ENCODE results near the gene CFAP99. TPM values are rescaled to one million over a fixed set of nuclear protein-coding genes. Genes with fewer than 3 reads are reported as not detected.

Gene CFAP99
- total and polyA plus RNA-seq, 2 of the 4 experiments (the other 2 are of a cell fraction): not detected

DNA sequence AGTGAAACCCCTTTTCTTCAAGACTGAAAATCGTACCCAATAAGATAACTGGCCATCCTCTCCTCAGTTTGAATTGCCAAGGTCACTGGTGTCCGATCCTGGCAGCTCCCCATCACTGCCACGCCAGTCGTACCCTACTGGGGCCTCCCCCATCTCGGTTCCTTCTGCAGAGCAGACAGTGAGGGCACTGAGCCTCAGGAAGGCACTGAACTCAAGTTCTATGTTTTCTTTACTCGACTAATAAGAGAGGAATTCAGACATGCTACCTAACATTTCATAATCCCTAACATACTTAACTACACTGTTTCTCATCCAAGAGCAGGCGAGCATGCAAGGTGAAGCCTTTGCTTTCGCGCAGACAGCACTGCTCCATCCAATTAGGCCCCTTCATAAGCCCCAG is 23.7 kb upstream of the CFAP99 start:
- H3K4me2 ChIP-seq (ENCODE audit: low read depth, low read length): no peak overlapping the region
- peak; percentile 50 for DNase-seq

More for the DNA sequence above, 23.7 kb upstream of the CFAP99 start:
- no peak overlapping the region for H2AFZ ChIP-seq (replicated peaks; ENCODE audit: low read length, poor library complexity)
- dilution Hi-C loops (cut with HindIII; ENCODE audit: low sequenced_read_pairs, unreplicated experiment) (no loop called here), intact Hi-C loops (cut with micrococcal nuclease) (no loop called here), in situ Hi-C loops (cut with MboI; ENCODE audit: low sequenced_read_pairs) (no loop called here)
- H3K4ac ChIP-seq (ENCODE audit: low read depth, low read length): no peak overlapping the region
- H2AK5ac ChIP-seq (ENCODE audit: low read depth, low read length): no peak overlapping the region
- H4K91ac ChIP-seq (ENCODE audit: insufficient read depth, low read depth, low read length): no peak overlapping the region
- no peak overlapping the region for H3K27ac ChIP-seq (ENCODE audit: insufficient read depth, low read length)
- H3K18ac ChIP-seq (ENCODE audit: low read depth, low read length): no peak overlapping the region
- H4K5ac ChIP-seq (ENCODE audit: low read depth, low read length): no peak overlapping the region
- H2BK120ac ChIP-seq (ENCODE audit: low read depth, low read length): no peak overlapping the region
- no peaks in the 10 kb centered on the region; the same call in 1 of the 2 replicates for H4K20me1 ChIP-seq (ENCODE audit: insufficient read depth, low read length)
- CTCF ChIA-PET: no interaction called here
- WGBS, 2 experiments (ENCODE audit: extremely low coverage in 2 of 2, insufficient read length in 1 of 2): 65% methylated on average over 5 of the region's 9 CpGs; no CpG with 5 or more reads in 1 of the 2 experiments
- no peak overlapping the region for H4K8ac ChIP-seq (ENCODE audit: low read depth in 2 of 2, low read length in 2 of 2)
- no peak overlapping the region for H3K4me3 ChIP-seq (ENCODE audit: insufficient read depth, low read depth, low read length)
- no peaks in the 10 kb centered on the region for H3K9me3 ChIP-seq (ENCODE audit: control insufficient read depth, insufficient read depth, low read length)
- H3K9me1 ChIP-seq (ENCODE audit: insufficient read depth, low read length): no peaks in the 10 kb centered on the region
- H3K27me3 ChIP-seq (ENCODE audit: control insufficient read depth, insufficient read depth, low read length): peaks cover 36% of the 10 kb centered on the region
- BruUV-seq (replicated peaks): no TSS peak
- H3K56ac ChIP-seq (ENCODE audit: extremely low read depth, insufficient read depth, low read length): no peak overlapping the region
- no peak overlapping the region for H3K23ac ChIP-seq (ENCODE audit: low read depth, low read length)
- H2BK15ac ChIP-seq (ENCODE audit: low read depth, low read length): no peak overlapping the region
- no peak overlapping the region for H3K14ac ChIP-seq (replicated peaks; ENCODE audit: low read depth, low read length)
- H3K36me3 ChIP-seq (ENCODE audit: control insufficient read depth, insufficient read depth, low read length): no peaks in the 10 kb centered on the region
- TF ChIP-seq CEBPB (IDR thresholded peaks at IDR 0.05; ENCODE audit: low read depth, low read length): peak; percentile 47; the same call in 1 of the 2 replicates
- no peak for TF ChIP-seq POLR2A (IDR thresholded peaks at IDR 0.05; ENCODE audit: low read depth, low read length)
- POLR2A ChIA-PET (ENCODE audit: unreplicated experiment): no interaction called here
- no peak overlapping the region for H2BK20ac ChIP-seq (ENCODE audit: low read depth, low read length)
- peaks cover 4% of the 10 kb centered on the region; the same call in 1 of the 2 replicates for H3K4me1 ChIP-seq (ENCODE audit: control insufficient read depth, insufficient read depth, low read length)
- H2AK9ac ChIP-seq (replicated peaks; ENCODE audit: low read depth, low read length, poor library complexity): no peak overlapping the region
- no peak overlapping the region for H3K9ac ChIP-seq (ENCODE audit: low read depth, low read length)
- H3K79me1 ChIP-seq (ENCODE audit: low read depth in 1 of 2, low read length in 2 of 2): no peaks in the 10 kb centered on the region
- H2BK5ac ChIP-seq (ENCODE audit: low read depth, low read length, poor library complexity, severe bottlenecking): no peak overlapping the region
- ATAC-seq (ENCODE audit: low read depth): peak; percentile 75

Measured in IMR-90 (cell line).